GM19023 (cell line): ENCODE data around the gene TMEM250.

Experiments used
- ATAC-seq: cut with Tn5 transposase; IDR thresholded peaks from one replicate; pipeline ENCODE4 v1.9.1; 2021; ENCODE audit warnings: mild to moderate bottlenecking, moderate library complexity; ENCODE audit not compliant: unreplicated experiment

The TMEM250 gene

GRCh38 chr9:136147890-136148714, 29.4 kb upstream of the TMEM250 start:
- no peak for ATAC-seq

DNA sequence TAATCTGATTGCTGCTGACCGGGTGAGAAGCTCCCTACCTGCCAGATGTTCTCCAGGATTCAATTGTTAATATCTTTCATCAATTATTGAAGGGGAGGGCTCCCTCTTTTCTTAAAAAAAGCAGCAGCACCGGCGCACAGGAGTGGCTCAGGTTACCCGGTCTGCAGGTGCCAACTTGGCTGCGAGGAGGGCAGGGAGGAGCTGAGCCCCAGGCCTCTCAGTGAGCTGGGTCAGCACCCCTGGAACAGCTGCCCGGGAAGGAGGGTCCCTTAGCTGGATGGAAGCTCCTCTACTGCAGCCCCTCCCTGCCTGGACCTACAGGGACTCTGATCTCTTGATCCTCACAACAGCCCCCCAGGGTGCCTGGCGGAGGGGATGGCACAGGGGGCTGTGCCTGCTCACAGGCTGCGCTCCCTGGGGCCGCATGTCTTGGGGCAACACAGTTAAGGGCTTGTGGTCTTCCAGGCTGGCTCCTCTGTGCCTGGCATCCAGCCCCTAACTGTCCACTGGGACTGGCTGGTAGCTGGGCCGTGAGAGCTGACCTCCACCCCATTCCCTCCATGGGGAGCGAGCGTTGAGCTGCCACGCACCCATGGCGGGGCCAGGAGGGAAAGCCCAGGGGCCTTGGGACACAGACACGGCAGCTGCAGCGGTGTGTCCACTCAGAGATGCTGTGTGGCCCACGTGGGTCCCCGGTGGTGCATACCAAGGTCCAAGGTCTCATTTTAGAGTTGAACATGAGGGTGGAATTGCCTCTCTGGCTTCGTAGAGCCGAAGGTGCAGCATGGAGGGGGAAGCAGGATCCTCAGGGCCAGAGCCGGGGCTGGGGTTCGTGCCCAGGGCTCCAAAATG, 28.6 kb upstream of the TMEM250 start:
- ATAC-seq, result no peak

DNA sequence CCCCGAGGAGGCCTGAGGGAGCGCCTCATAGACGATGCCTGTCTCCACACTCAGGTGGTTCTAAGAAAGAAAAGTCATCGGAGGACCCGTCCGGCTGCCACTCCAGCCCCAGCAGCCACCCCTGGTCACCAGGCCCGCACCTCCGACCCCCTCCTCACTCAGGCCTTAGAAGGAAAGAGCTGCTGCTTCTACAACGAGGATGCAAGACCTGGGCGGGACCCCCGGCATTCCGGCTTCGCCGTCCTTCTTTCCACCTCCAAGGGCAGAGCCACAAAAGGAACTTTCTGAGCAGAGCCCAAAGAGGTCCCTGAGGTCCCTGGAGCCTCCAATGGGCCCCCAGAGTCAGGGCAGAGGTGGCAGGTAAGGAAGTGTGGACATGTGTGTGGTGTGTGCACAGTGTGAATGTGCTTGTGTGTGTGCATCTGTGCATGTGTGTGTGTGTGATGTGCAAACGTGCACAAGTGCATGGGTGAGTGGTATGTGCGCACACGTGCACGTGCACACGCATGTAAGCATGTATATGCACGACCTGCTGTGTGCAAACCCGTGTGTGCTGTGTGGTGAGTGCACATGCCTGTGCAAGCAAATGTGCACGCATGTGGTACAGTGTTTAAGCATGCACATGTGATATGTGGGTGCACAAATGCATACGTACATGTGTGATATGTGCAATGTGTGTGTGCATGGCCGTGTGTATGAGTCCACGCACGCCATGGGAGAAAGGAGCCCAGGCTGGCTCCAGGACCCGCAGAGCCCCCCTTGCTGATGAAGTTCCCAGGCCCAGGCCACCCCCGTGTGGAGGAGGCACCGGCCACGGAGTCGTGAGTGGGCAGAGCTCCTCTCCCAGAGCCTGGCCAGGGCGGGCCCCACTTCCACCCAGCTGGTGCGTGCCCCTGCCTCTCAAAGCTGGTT, 27.7 kb upstream of the TMEM250 start:
- ATAC-seq, result no peak

DNA sequence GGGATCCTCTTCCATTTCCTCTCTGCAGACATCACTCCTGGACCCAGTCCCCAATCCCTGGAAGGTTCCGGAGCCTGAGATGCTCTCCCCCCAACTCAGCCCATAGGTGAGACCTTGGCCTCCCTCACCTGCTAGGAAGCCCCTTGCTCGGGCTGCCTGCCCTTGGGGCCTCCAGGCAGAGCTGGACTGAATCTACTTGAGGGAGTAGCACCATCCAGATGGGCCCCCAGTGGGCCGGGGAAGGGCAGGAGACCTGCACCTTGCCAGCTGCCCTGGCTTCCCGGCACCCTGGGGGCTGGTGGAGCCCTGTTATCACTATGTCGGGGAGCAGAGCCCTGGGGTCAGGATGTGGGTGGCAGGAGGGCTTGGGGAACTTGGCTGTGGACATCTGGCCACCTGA, 26.9 kb upstream of the TMEM250 start:
- no peak for ATAC-seq

DNA sequence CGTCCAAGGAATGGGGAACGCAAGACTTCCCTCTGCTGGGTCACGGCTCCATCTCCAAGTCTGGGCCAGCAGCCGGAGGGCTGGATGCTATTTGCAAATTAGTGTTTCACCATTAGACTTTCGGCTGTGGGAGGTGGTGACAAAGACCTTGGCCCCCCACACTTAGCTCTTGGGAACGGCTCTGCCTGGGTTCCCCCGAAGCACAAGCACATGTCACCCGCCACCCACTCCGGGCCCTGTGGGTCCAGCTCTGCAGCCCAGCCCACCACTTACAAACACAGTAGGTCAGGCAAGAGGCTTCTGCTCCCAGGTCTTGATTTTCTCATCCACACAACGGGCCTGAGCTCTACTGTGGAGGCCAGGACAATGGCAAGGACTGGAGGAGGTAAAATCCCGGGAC, 25.8 kb upstream of the TMEM250 start:
- ATAC-seq, result no peak

GRCh38 chr9:136143215-136144001, 24.7 kb upstream of the TMEM250 start:
- ATAC-seq, result no peak

GRCh38 chr9:136142859-136143214, 24.2 kb upstream of the TMEM250 start:
- no peak for ATAC-seq

GRCh38 chr9:136142414-136142796, 23.7 kb upstream of the TMEM250 start:
- no peak for ATAC-seq

- no peak for ATAC-seq
These were observed 23.2 kb upstream of the TMEM250 start for GRCh38 chr9:136141682-136142413.

DNA sequence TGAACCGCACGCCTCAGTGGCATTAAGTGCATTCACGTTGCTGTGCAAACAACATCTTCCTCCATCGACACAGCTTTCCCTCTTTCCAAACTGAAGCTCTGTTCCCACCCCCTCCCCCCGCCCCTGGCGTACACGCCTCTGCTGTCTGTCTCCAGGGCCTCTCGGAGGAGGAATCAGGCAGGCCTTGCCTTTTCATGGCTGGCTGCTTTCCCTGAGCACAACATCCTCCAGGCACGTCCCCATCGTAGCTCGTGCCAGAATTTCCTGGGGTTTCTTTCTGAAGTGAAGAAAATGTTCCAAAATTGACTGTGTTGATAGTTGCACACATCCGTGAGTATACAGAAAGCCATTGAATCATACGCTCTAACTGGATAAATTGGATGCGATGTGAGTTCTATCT, 22.3 kb upstream of the TMEM250 start:
- ATAC-seq, result no peak

DNA sequence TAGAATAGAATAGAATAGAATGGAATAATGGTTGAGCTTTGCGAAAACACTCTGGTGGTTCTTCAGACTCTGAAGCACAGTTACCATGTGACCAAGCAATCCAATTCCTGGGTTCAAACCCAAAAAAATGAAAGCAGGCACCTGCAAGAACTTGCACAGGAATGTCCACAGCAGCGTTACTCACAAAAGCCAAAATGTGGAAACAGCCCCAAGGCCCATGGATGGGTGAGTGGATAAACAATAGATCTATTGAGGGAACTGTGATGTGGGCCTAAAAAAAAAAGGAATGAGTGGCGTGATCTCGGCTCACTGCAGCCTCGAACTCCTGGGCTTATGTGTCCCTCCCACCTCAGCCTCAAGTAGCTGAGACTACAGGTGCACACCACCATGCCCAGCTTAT, 21.4 kb upstream of the TMEM250 start:
- ATAC-seq, result no peak

GRCh38 chr9:136138566-136138965, 19.9 kb upstream of the TMEM250 start:
- ATAC-seq, result no peak

DNA sequence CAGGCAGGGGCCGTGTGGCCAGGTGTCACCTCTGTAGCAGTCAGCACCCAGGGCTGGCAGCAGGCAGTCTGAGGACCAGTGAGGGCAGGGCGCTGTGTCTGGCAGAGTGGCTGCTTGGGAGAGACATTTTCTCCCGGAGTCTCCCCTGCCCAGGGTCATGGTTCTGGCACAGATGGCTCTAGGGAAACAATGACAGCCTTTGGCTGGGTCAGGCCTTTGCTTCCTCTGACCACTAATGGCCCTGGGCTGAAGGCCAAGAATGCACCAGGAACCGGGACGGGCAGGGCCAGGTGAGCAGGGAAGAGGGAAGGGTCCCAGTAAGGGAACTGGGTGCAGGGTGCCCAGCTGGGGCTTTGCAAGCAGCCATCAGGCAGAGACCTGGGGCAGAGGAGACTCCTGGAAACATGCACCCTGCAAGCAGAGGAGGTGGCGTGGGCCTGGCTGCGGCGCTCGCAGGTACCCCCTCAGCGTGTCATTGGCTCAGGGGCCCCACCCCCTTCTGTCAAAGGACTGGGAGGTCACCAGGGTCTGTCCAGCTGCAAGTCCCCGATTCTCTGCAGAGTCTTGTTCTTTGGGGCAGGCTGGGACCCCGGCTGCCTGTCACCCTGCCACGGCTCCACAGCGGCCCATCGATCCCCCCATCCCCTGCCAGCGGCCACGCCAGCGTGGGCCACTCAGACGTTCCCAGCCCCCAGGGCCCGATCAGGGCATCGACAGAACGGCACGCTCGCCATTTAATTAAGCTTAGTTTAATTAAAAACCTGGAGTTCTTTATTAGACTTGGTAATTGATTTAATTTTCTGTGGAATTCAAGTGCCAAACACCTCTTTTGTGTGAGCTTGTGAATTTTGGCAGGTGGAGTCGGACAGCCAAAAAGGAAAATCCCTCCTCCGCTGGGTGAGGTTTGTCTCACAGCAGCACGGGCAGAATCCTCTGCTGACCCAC, 18.9 kb upstream of the TMEM250 start:
- ATAC-seq, result no peak

DNA sequence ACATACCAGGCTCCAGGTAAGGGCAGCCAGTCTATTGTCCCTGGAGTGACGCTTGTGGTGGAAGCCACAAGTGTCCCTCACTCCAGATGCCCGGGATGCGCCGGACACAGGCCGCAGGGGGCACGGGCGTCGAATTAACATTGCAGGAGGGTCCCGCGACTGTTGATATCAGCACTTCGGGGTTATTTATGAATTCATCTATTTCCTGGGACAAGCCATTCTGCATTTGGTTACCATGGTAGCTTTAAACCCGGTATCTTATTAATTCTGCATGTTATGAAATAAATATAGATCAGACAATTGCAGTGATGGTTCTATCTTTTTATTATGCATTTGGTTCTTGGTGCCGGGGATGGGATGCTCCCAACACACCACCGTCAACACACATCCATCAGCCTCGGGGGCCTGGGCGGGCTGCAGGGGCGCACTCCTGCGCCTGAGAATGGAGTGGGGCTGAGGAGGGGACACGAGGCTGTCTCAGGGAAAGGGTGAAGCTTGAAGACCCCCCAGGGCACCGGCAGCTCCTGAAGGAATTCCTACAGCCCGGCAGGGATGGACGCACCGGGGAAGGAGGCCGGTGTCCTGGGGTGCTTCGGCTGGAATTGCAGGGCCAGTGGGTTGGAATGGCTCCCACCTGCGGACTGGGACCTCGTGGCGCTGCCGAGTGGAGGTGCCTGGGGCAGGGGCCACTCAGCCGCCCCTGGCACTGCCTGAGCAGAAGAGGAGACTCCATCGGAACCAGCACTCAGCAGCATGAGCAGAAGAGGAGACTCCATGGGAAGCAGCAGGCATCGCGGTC, 17.7 kb upstream of the TMEM250 start:
- no peak for ATAC-seq

DNA sequence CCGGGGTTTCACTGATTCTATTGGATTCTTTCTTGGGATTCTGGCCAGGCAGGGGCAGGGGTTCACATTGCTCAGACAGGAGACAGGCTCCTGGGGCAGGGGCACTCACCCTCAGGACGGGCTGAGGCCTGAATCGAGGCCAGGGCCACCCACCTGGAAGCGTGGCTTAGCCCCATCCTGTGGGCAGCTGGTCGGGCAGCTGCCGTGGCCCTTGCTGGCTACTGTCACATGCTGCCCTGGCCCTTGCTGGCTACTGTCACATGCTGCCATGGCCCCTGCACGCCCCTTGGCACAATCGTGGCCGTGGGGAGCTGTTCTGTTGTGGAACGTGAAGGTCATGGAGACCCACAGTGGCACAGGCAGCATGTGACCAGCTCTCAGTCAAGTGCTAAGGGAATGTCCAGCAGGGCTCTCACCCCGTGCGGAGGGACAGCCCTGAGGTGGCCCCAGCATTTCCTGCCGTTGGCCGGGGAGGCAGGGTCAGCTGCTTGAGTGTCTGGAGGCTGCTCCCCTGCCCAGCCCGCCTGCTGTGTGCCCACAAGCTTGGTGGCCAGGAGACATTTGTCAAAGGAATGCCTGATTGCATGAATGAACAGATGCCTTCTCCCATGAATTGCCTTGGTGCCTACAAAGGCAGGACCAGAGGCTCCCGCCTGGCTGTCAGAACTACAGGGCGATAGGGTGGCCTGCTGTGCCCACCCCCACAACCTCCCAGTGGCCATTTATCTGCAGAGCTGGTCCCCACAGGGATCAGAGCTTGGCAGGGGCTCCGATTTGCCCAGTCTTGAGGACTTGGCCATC, 16.9 kb upstream of the TMEM250 start:
- no peak for ATAC-seq

GRCh38 chr9:136133959-136134484, 15.3 kb upstream of the TMEM250 start:
- ATAC-seq, result no peak
